Colonic mucosa (tissue), 4 donors: Measurements from ENCODE around the gene OGDH. TPM values are rescaled to one million over a fixed set of nuclear protein-coding genes. Genes with fewer than 3 reads are reported as not detected.

Experiments used
- DNase-seq: peaks from one replicate; pipeline ENCODE4 v3.0.0-alpha.2; 2020
- H3K27ac ChIP-seq: fragments of 200-600 bp; one replicate; pipeline ENCODE4 v1.8.0; 2021
- H3K27me3 ChIP-seq: fragments of 200-600 bp; one replicate; pipeline ENCODE4 v1.8.0; 2021
- H3K36me3 ChIP-seq: fragments of 200-600 bp; one replicate; pipeline ENCODE4 v1.8.0; 2021
- H3K4me1 ChIP-seq: fragments of 200-600 bp; one replicate; pipeline ENCODE4 v1.8.0; 2021; ENCODE audit warnings: mild to moderate bottlenecking
- H3K4me3 ChIP-seq: fragments of 200-600 bp; one replicate; pipeline ENCODE4 v1.8.0; 2021
- H3K9ac ChIP-seq, 2 donors: one replicate each; pipeline ENCODE4 v1.7.0; 2013; ENCODE audit warnings: control low read depth in 2 of 2, low read depth in 2 of 2, low read length in 2 of 2
- H3K9me3 ChIP-seq: fragments of 200-600 bp; one replicate; pipeline ENCODE4 v1.8.0; 2021
- intact Hi-C: fragments of 100-400 bp; cut with DNase I; formaldehyde crosslinking; loops from one replicate; pipeline ENCODE4 v1.14.1; 2022
- total RNA-seq, 2 donors: library from RNA; stranded (reverse); fragmentation: NEBNext Ultra II Directional in 1 of 2; extraction: Animal tissue kit (Norgen Biotek cat#: 25700) in 1 of 2; gene quantifications; one replicate each; pipeline ENCODE4 v1.2.1, GENCODE V29; 2021
- TF ChIP-seq, protein P1 (sequence below): fragments of 200-600 bp; IDR thresholded peaks from one replicate; pipeline ENCODE4 v1.8.0; 2022; ENCODE audit warnings: antibody characterized with exemption, mild to moderate bottlenecking
- donor health status: healthy.
- donor health status: DM: no; HTN: no; CAD: no.
- donor health status: DM: no; HTN: no; CAD: no.

Gene OGDH
- total RNA-seq, 2 donors from 2014 or later: 142 to 164 TPM

DNA sequence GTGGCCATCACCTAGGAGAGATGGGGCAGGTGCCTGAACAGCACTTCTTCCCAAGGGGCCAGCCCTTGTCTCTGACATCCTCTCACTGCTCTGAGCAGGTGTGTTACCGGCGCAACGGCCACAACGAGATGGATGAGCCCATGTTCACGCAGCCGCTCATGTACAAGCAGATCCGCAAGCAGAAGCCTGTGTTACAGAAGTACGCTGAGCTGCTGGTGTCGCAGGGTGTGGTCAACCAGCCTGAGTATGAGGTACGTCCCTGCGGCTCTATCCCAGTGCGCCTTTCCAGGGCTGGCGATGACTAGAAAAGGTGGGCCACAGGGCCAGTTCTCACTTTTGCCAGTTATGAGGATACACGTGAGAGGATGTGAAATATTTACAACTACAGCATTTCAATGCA lies 87.9 kb downstream of the OGDH start:
- H3K4me3 ChIP-seq: no peak overlapping the region
- no peak overlapping the region for H3K27ac ChIP-seq
- TF ChIP-seq, protein P1, sequence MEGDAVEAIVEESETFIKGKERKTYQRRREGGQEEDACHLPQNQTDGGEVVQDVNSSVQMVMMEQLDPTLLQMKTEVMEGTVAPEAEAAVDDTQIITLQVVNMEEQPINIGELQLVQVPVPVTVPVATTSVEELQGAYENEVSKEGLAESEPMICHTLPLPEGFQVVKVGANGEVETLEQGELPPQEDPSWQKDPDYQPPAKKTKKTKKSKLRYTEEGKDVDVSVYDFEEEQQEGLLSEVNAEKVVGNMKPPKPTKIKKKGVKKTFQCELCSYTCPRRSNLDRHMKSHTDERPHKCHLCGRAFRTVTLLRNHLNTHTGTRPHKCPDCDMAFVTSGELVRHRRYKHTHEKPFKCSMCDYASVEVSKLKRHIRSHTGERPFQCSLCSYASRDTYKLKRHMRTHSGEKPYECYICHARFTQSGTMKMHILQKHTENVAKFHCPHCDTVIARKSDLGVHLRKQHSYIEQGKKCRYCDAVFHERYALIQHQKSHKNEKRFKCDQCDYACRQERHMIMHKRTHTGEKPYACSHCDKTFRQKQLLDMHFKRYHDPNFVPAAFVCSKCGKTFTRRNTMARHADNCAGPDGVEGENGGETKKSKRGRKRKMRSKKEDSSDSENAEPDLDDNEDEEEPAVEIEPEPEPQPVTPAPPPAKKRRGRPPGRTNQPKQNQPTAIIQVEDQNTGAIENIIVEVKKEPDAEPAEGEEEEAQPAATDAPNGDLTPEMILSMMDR: no peak
- DNase-seq: no peak
- H3K27me3 ChIP-seq: no peaks in the 10 kb centered on the region
- no peaks in the 10 kb centered on the region for H3K9me3 ChIP-seq
- H3K4me1 ChIP-seq: no peaks in the 10 kb centered on the region
- intact Hi-C loops: no loop called here
- H3K36me3 ChIP-seq: peaks cover 22% of the 10 kb centered on the region
- no peak overlapping the region for H3K9ac ChIP-seq

DNA sequence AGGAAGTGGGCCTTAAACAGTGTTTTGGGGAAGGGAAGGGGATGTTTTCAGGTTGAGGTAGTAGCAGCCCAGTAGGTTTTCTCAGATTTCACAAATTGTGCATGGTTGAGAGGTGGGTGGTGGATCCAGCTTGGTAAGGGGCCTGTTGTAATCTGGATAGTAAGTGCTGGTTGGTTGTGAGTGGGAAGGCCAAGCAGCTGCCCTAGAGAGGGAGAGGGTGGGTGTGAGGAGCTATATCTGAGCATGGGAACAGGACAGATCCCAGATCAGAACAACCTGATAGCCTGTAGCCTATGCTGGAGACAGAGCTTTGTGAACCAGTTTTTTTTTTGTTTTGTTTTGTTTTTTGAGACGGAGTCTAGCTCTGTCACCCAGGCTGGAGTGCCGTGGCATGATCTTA lies 88.3 kb downstream of the OGDH start:
- no peak overlapping the region for H3K4me3 ChIP-seq
- DNase-seq: no peak
- no peaks in the 10 kb centered on the region for H3K27me3 ChIP-seq
- H3K4me1 ChIP-seq: no peaks in the 10 kb centered on the region
- peaks cover 22% of the 10 kb centered on the region for H3K36me3 ChIP-seq
- H3K9ac ChIP-seq: no peak overlapping the region
- no peaks in the 10 kb centered on the region for H3K9me3 ChIP-seq
- TF ChIP-seq, protein P1: no peak
- H3K27ac ChIP-seq: no peak overlapping the region
- intact Hi-C loops: no loop called here

- TF ChIP-seq, protein P1: no peak
- H3K27me3 ChIP-seq: no peaks in the 10 kb centered on the region
- H3K36me3 ChIP-seq: peaks cover 27% of the 10 kb centered on the region
- H3K9ac ChIP-seq: no peak overlapping the region
- no peak overlapping the region for H3K4me3 ChIP-seq
- DNase-seq: no peak
- H3K4me1 ChIP-seq: no peaks in the 10 kb centered on the region
- H3K9me3 ChIP-seq: no peaks in the 10 kb centered on the region
- intact Hi-C loops: no loop called here
- H3K27ac ChIP-seq: no peak overlapping the region
Measured at GRCh38 chr7:44695756-44696155, 89.3 kb downstream of the OGDH start.

GRCh38 chr7:44696728-44697127 lies 90.3 kb downstream of the OGDH start:
- intact Hi-C loops: no loop called here
- TF ChIP-seq, protein P1: no peak
- Histone ChIP-seq H3K9ac (no peak overlapping the region), H3K27me3 (no peaks in the 10 kb centered on the region), H3K9me3 (no peaks in the 10 kb centered on the region), H3K4me3 (no peak overlapping the region), H3K4me1 (no peaks in the 10 kb centered on the region), H3K36me3 (peaks cover 27% of the 10 kb centered on the region), H3K27ac (no peak overlapping the region)
- DNase-seq: no peak

DNA sequence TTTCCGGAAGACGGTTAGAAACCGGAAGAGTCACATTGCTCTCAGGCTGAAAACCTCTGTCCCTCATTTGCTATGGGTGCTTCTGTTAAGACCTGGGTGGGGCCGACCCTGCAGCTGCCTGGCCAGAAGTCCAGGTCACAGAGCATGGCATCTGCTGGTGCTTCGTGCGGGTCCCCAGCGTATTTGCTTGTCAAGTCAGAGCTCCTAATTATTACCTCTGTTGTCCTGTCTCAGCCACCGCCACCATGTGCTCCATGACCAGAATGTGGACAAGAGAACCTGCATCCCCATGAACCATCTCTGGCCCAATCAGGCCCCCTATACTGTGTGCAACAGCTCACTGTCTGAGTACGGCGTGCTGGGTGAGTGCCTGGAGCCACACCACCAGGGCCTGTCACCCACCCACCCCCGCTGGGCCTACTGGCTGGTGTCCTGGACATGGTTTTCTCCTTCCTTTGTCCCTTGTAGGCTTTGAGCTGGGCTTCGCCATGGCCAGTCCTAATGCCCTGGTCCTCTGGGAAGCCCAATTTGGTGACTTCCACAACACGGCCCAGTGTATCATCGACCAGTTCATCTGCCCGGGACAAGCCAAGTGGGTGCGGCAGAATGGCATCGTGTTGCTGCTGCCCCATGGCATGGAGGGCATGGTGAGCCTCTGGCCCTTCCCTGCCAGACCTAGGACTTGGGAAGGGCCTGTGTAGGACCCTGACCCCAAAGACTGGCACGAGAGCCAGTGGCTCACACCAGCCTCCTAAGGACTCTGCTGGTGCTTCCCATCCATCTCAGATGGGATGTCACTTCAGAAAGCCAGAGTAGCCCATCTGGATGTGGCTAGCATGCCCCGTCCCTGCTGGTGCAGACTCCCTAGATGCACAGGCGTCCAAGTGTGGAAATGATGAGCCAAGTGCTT lies 91.0 kb downstream of the OGDH start:
- TF ChIP-seq, protein P1: no peak
- no peaks in the 10 kb centered on the region for H3K9me3 ChIP-seq
- DNase-seq: no peak
- no peak overlapping the region for H3K27ac ChIP-seq
- no peak overlapping the region for H3K9ac ChIP-seq
- no peak overlapping the region for H3K4me3 ChIP-seq
- H3K27me3 ChIP-seq: no peaks in the 10 kb centered on the region
- intact Hi-C loops: no loop called here
- H3K36me3 ChIP-seq: peaks cover 27% of the 10 kb centered on the region
- no peaks in the 10 kb centered on the region for H3K4me1 ChIP-seq
